ENCODE data around the gene CENPQ.

DNA sequence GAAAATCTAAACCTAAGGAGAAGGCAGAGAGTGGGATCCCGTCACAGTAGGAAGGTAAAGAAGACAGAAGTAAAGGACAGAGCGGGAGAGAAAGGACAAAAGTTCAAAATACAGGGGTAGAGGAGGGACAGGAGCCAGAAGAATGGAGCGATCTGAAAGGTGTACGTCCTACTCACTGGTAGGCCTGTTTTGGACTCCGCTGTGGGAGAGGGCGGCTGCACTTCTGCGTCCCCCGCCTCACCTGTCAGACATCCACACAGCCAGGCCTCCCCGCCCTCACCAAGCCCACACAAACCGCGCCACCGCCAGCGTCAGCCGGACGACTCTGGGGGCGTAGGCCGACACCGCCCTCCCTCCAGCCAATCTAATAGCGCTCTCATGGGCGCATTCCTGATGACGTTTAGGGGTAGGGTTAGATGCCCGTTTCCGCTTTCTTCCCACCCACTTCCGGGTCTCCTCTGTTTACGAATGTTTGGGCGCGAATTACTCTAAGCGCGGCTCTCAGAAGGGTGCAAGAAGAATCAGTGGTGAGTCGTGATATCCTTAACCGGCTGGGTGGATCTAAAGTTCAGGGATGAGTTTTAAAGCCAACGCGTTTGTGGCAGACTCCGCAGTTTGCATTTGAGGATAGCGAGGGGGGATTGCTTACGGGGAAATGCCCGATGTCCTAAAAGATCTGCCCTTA is at the start of gene CENPQ, which contains the start of gene MMUT:
- peak; percentile 96 for TF ChIP-seq POLR2AphosphoS5 (IDR thresholded peaks at IDR 0.05; ENCODE audit: low read depth, low read length)
- TF ChIP-seq TAF1 (IDR thresholded peaks at IDR 0.05; ENCODE audit: borderline replicate concordance, insufficient read depth, low read length): peak; percentile 79; the same call in 1 of the 2 replicates
- TF ChIP-seq, protein P1, sequence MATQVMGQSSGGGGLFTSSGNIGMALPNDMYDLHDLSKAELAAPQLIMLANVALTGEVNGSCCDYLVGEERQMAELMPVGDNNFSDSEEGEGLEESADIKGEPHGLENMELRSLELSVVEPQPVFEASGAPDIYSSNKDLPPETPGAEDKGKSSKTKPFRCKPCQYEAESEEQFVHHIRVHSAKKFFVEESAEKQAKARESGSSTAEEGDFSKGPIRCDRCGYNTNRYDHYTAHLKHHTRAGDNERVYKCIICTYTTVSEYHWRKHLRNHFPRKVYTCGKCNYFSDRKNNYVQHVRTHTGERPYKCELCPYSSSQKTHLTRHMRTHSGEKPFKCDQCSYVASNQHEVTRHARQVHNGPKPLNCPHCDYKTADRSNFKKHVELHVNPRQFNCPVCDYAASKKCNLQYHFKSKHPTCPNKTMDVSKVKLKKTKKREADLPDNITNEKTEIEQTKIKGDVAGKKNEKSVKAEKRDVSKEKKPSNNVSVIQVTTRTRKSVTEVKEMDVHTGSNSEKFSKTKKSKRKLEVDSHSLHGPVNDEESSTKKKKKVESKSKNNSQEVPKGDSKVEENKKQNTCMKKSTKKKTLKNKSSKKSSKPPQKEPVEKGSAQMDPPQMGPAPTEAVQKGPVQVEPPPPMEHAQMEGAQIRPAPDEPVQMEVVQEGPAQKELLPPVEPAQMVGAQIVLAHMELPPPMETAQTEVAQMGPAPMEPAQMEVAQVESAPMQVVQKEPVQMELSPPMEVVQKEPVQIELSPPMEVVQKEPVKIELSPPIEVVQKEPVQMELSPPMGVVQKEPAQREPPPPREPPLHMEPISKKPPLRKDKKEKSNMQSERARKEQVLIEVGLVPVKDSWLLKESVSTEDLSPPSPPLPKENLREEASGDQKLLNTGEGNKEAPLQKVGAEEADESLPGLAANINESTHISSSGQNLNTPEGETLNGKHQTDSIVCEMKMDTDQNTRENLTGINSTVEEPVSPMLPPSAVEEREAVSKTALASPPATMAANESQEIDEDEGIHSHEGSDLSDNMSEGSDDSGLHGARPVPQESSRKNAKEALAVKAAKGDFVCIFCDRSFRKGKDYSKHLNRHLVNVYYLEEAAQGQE (IDR thresholded peaks at IDR 0.05; ENCODE audit: insufficient read depth in 1 of 2, low read depth in 2 of 2, low read length in 2 of 2): peak in 1 of 2 experiments; percentile 70; a peak in 1 of 4 replicates
- peak; percentile 85 for TF ChIP-seq FOXP2 (optimal IDR thresholded peaks at IDR 0.05; ENCODE audit: borderline replicate concordance, extremely low read depth, extremely low read length, insufficient read depth)

Data from PFSK-1 (cell line).